D721Med (cell line): ENCODE results near the gene TJP3.

Source experiments
- DNase-seq: peaks from one replicate; pipeline ENCODE4 v3.0.0; 2011; ENCODE audit warnings: low spot score; ENCODE audit not compliant: insufficient read length
- FAIRE-seq: peaks from 2 replicates; lab custom pipeline; 2011; peaks lifted over from hg19 to GRCh38; lab: Jason Lieb, UNC
- CTCF ChIP-seq: IDR thresholded peaks from 2 replicates; pipeline ENCODE4 v1.5.1; 2012; ENCODE audit warnings: mild to moderate bottlenecking, control low read depth; ENCODE audit not compliant: insufficient read depth; ENCODE audit errors: missing control alignments

The TJP3 gene

GRCh38 chr19:3708207-3708931 lies at the start of gene TJP3:
TJP3 (plus strand) TSS chr19:3708384; CDS start chr19:3728433, 20,049 bp downstream.
- FAIRE-seq (no peak), DNase-seq (no peak)
- TF ChIP-seq CTCF = no peak

GRCh38 chr19:3658870-3659745 lies 49.1 kb upstream of the TJP3 start:
- FAIRE-seq (no peak), DNase-seq (no peak)
- no peak for TF ChIP-seq CTCF

- no peak for TF ChIP-seq CTCF
- DNase-seq = no peak
- no peak for FAIRE-seq
Observed at GRCh38 chr19:3659746-3660112, 48.5 kb upstream of the TJP3 start.

- no peak for DNase-seq
Observed at GRCh38 chr19:3660493-3661219, 47.5 kb upstream of the TJP3 start.

GRCh38 chr19:3661284-3662238 lies 46.6 kb upstream of the TJP3 start:
- FAIRE-seq (no peak), DNase-seq (no peak)
- no peak for TF ChIP-seq CTCF

More at GRCh38 chr19:3660493-3661219, 47.5 kb upstream of the TJP3 start:
- no peak for TF ChIP-seq CTCF
- no peak for FAIRE-seq

GRCh38 chr19:3663838-3664237 lies 44.3 kb upstream of the TJP3 start:
- no peak for TF ChIP-seq CTCF
- no peak for DNase-seq
- FAIRE-seq = no peak
